CD14-positive monocyte (primary cell): ENCODE data around the gene MXRA8. TPM values are rescaled to one million over a fixed set of nuclear protein-coding genes. Genes with fewer than 3 reads are reported as not detected.

Experiments
- DNase-seq, 3 donors: peaks; one replicate each; pipeline ENCODE4 v3.0.0-alpha.2; 2011 to 2022
- H2AFZ ChIP-seq: 2 replicates; pipeline ENCODE4 v1.6.0; 2012; ENCODE audit warnings: mild to moderate bottlenecking, low read depth, low read length, inconsistent platforms; ENCODE audit not compliant: insufficient read depth, poor library complexity, severe bottlenecking
- H3K27ac ChIP-seq, 2 donors: 1 replicate in 1 of 2; 2 replicates in 1 of 2; pipeline ENCODE4 v1.5.1; 2012 to 2013; ENCODE audit warnings: low read length in 2 of 2, control low read depth in 1 of 2, inconsistent platforms in 1 of 2, low read depth in 1 of 2, mild to moderate bottlenecking in 1 of 2
- H3K27me3 ChIP-seq, 2 donors: one replicate each; pipeline versions ENCODE4 v1.6.0 to v1.6.1; 2011 to 2013; ENCODE audit warnings: low read length in 2 of 2; ENCODE audit not compliant: control insufficient read depth in 2 of 2, insufficient read depth in 2 of 2
- H3K36me3 ChIP-seq, 2 donors: replicated peaks in 1 of 2; 1 replicate in 1 of 2; 2 replicates in 1 of 2; pipeline versions ENCODE4 v1.5.1 to v1.6.1; 2012 to 2013; ENCODE audit warnings: low read length in 2 of 2, control low read depth in 1 of 2, inconsistent platforms in 1 of 2, mild to moderate bottlenecking in 1 of 2; ENCODE audit not compliant: insufficient read depth in 2 of 2, control insufficient read depth in 1 of 2
- H3K4me1 ChIP-seq, 2 donors: 1 replicate in 1 of 2; 2 replicates in 1 of 2; pipeline versions ENCODE4 v1.5.1 to v1.6.1; 2012 to 2013; ENCODE audit warnings: low read length in 2 of 2, control low read depth in 1 of 2, inconsistent platforms in 1 of 2, mild to moderate bottlenecking in 1 of 2, moderate library complexity in 1 of 2; ENCODE audit not compliant: insufficient read depth in 2 of 2, control insufficient read depth in 1 of 2
- H3K4me2 ChIP-seq: replicated peaks from 2 replicates; pipeline ENCODE3; 2012; ENCODE audit warnings: low read length, moderate library complexity, mild to moderate bottlenecking; ENCODE audit not compliant: poor library complexity, severe bottlenecking; ENCODE audit errors: extremely low read depth
- H3K4me3 ChIP-seq, 3 experiments: fragments of 200-600 bp in 1 of 3; sonication (generic) in 1 of 3; replicated peaks in 1 of 3; 1 replicate in 2 of 3; 2 replicates in 1 of 3; pipeline ENCODE4 v1.5.1; 2011 to 2013; ENCODE audit warnings: low read length in 3 of 3, mild to moderate bottlenecking in 3 of 3, control low read depth in 2 of 3, low read depth in 2 of 3, inconsistent platforms in 1 of 3, moderate library complexity in 1 of 3
- H3K79me2 ChIP-seq: 2 replicates; pipeline ENCODE4 v1.6.0; 2012; ENCODE audit warnings: mild to moderate bottlenecking, control low read depth, inconsistent platforms, low read length, moderate library complexity; ENCODE audit not compliant: insufficient read depth
- H3K9ac ChIP-seq: 2 replicates; pipeline ENCODE4 v1.6.0; 2017; ENCODE audit warnings: low read length, mild to moderate bottlenecking; ENCODE audit not compliant: insufficient read depth, poor library complexity, severe bottlenecking
- H3K9me3 ChIP-seq, 2 donors: replicated peaks in 1 of 2; 1 replicate in 1 of 2; 2 replicates in 1 of 2; pipeline versions ENCODE4 v1.5.1 to v1.6.1; 2012 to 2013; ENCODE audit warnings: low read length in 2 of 2, control low read depth in 1 of 2; ENCODE audit not compliant: control insufficient read depth in 1 of 2, insufficient read depth in 1 of 2
- H4K20me1 ChIP-seq: 2 replicates; pipeline ENCODE4 v1.6.0; 2012; ENCODE audit warnings: mild to moderate bottlenecking, low read length, control low read depth, moderate library complexity; ENCODE audit not compliant: insufficient read depth
- H3K27ac Mint-ChIP-seq, 7 donors: one replicate each; pipeline ENCODE4 v1.8.0; 2020; ENCODE audit warnings: mild to moderate bottlenecking in 7 of 7, mixed read lengths in 7 of 7, moderate library complexity in 6 of 7, inconsistent platforms in 2 of 7
- H3K27me3 Mint-ChIP-seq, 3 donors: one replicate each; pipeline ENCODE4 v1.8.0; 2021 to 2022; ENCODE audit warnings: low read depth in 3 of 3, mild to moderate bottlenecking in 3 of 3, mixed read lengths in 3 of 3, moderate library complexity in 3 of 3, inconsistent platforms in 1 of 3
- H3K36me3 Mint-ChIP-seq, 2 donors: one replicate each; pipeline ENCODE4 v1.8.0; 2020; ENCODE audit warnings: mixed read lengths in 2 of 2, inconsistent platforms in 1 of 2, mild to moderate bottlenecking in 1 of 2
- H3K4me1 Mint-ChIP-seq: one replicate; pipeline ENCODE4 v1.8.0; 2020; ENCODE audit warnings: mild to moderate bottlenecking, mixed read lengths
- H3K4me3 Mint-ChIP-seq, 2 donors: one replicate each; pipeline ENCODE4 v1.8.0; 2020; ENCODE audit warnings: mild to moderate bottlenecking in 2 of 2, mixed read lengths in 2 of 2, moderate library complexity in 1 of 2
- H3K9me3 Mint-ChIP-seq, 7 donors: one replicate each; pipeline ENCODE4 v1.8.0; 2020 to 2022; ENCODE audit warnings: mixed read lengths in 7 of 7, mild to moderate bottlenecking in 6 of 7, moderate library complexity in 6 of 7, inconsistent platforms in 2 of 7
- CTCF ChIP-seq: fragments of 200-600 bp; IDR thresholded peaks from one replicate; pipeline ENCODE4 v1.8.0; 2022; ENCODE audit warnings: antibody characterized with exemption, mild to moderate bottlenecking
- WGBS: methylation state at CpG from one replicate; pipeline ENCODE4 v1.1.5; 2013; ENCODE audit warnings: missing lambda C conversion rate; ENCODE audit not compliant: insufficient coverage; 5-methylcytosine and 5-hydroxymethylcytosine counted together
- intact Hi-C, 2 donors: fragments of 100-400 bp; cut with micrococcal nuclease; formaldehyde crosslinking; loops; one replicate each; pipeline versions ENCODE4 v1.15.0 to v1.15.1; 2023
- polyA plus RNA-seq, 3 donors: library from polyadenylated mRNA; depleted of rRNA in 1 of 3; unstranded in 2 of 3; stranded (reverse) in 1 of 3; fragments of 300-500 nt in 2 of 3; fragments of >200 nt in 1 of 3; fragmentation: Illumina TruSeq in 2 of 3; gene quantifications; 1 replicate in 2 of 3; 2 replicates in 1 of 3; pipeline ENCODE4 v1.2.3, GENCODE V29; 2012 to 2021

The MXRA8 gene
- polyA plus RNA-seq, 3 donors = not detected

- intact Hi-C loops = no loop called here
- Histone ChIP-seq H3K4me3 (no peak overlapping the region), H2AFZ (no peak overlapping the region), H3K4me1 (peaks cover 6 to 7% of the 10 kb centered on the region in 2 donors), H3K9me3 (no peaks in the 10 kb centered on the region), H3K79me2 (peaks cover 4% of the 10 kb centered on the region), H3K27me3 (no peaks in the 10 kb centered on the region), H3K36me3 (peaks cover 67 to 81% of the 10 kb centered on the region in 2 donors), H3K4me2 (no peak overlapping the region), H3K9ac (no peak overlapping the region), H4K20me1 (peaks cover 55% of the 10 kb centered on the region), H3K27ac (no peak overlapping the region)
- 98% methylated on average over 13 of the region's 15 CpGs for WGBS
- no peak for DNase-seq
- Mint-ChIP-seq H3K27me3 (no peaks in the 10 kb centered on the region), H3K36me3 (peaks cover 43 to 81% of the 10 kb centered on the region in 2 donors), H3K4me1 (peaks cover 6% of the 10 kb centered on the region), H3K9me3 (no peaks in the 10 kb centered on the region), H3K4me3 (no peak overlapping the region), H3K27ac (no peak overlapping the region)
- TF ChIP-seq CTCF = no peak
These were observed 44.1 kb downstream of the MXRA8 start for GRCh38 chr1:1314237-1314586.

DNA sequence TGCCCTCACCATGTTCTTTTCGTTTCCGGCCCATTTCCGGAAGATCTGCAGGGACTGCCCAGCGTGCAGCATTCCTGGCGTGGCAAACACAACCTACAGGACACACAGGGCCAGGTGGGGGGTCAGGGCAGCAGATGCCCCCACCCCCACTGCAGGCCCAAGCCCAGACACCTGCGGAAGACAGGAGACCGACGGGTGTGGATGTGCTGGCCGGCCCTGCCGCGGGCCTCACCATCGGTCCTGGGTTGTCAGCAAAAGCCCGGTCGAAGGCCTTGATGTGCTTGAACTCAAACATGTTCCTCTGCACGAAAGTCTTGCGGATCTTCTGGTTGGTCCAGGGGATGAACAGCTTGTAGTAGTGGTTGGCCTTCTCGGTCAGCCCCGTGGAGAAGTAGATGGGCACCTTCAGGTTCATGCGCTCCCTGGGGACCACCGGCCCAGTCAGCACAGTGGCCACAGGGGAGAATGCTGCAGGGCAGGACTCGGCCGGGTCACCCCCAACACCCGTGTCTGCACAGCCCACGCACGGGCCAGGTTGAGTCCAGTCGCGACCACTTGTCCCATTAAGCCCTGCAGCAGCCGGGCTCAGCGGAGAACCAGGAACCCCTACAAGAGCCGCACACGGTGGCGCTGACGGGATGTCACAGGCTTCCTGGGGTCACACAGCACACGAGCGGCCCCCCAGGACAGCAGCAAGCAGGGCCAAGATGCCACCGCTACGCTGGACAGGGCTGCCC is 44.7 kb downstream of the MXRA8 start:
- Histone ChIP-seq H3K9me3 (no peaks in the 10 kb centered on the region), H3K79me2 (peaks cover 4% of the 10 kb centered on the region), H3K27me3 (no peaks in the 10 kb centered on the region), H3K27ac (no peak overlapping the region), H3K9ac (no peak overlapping the region), H3K4me1 (peaks cover 8 to 12% of the 10 kb centered on the region in 2 donors), H4K20me1 (peaks cover 51% of the 10 kb centered on the region), H3K36me3 (peaks cover 63 to 76% of the 10 kb centered on the region in 2 donors), H3K4me3 (no peak overlapping the region), H2AFZ (no peak overlapping the region), H3K4me2 (no peak overlapping the region)
- Mint-ChIP-seq H3K27ac (peak overlapping the region in 1 of 7 donors; percentile 6), H3K36me3 (peaks cover 38 to 76% of the 10 kb centered on the region in 2 donors), H3K4me1 (peaks cover 8% of the 10 kb centered on the region), H3K4me3 (no peak overlapping the region), H3K9me3 (no peaks in the 10 kb centered on the region), H3K27me3 (no peaks in the 10 kb centered on the region)
- WGBS = 97% methylated on average over 37 of the region's 37 CpGs
- intact Hi-C loops = no loop called here
- no peak for DNase-seq
- TF ChIP-seq CTCF = no peak
